Activated T-cell treated with anti-CD3 and anti-CD28 coated beads, Interleukin-2, amount 50 U/mL, for 4 hours (primary cell): ENCODE measurements around the gene KRTAP10-4. TPM values are rescaled to one million over a fixed set of nuclear protein-coding genes. Genes with fewer than 3 reads are reported as not detected.
"Not testable (repeated sequence)": the region's sequence is repeated elsewhere in the genome, so short reads cannot be mapped to it uniquely, and the experiment has no call there.

Source experiments
- ATAC-seq, 2 donors: fragments of 200-7000 bp; cut with Tn5 transposase; one replicate each; pipeline ENCODE4 v1.10.0; 2021
- DNase-seq: peaks from one replicate; pipeline ENCODE4 v3.0.0-alpha.2; 2020
- H3K27me3 Mint-ChIP-seq: one replicate; pipeline ENCODE4 v1.8.0; 2021; ENCODE audit warnings: low read depth, mixed read lengths
- H3K36me3 Mint-ChIP-seq: one replicate; pipeline ENCODE4 v1.8.0; 2022; ENCODE audit warnings: mixed read lengths; ENCODE audit not compliant: insufficient read depth
- H3K4me1 Mint-ChIP-seq: one replicate; pipeline ENCODE4 v1.8.0; 2021; ENCODE audit warnings: low read depth, mixed read lengths
- H3K4me3 Mint-ChIP-seq: one replicate; pipeline ENCODE4 v1.8.0; 2021; ENCODE audit warnings: mild to moderate bottlenecking, moderate library complexity, mixed read lengths
- H3K9me3 Mint-ChIP-seq: one replicate; pipeline ENCODE4 v1.8.0; 2021; ENCODE audit warnings: mixed read lengths
- total RNA-seq, 3 donors: library from RNA; stranded (reverse); gene quantifications; one replicate each; pipeline ENCODE4 v1.2.1, GENCODE V29; 2021

KRTAP10-4 gene
- total RNA-seq, 3 donors from 2014 or later: not detected

GRCh38 chr21:44590897-44591800 lies 17.6 kb downstream of the KRTAP10-4 start:
- H3K9me3 Mint-ChIP-seq, DNase-seq, H3K4me1 Mint-ChIP-seq, H3K4me3 Mint-ChIP-seq, H3K36me3 Mint-ChIP-seq, ATAC-seq: not testable (repeated sequence)
- peaks cover 20% of the 10 kb centered on the region for H3K27me3 Mint-ChIP-seq

GRCh38 chr21:44591801-44592130 lies 18.2 kb downstream of the KRTAP10-4 start:
- H3K4me3 Mint-ChIP-seq, H3K4me1 Mint-ChIP-seq, DNase-seq, H3K36me3 Mint-ChIP-seq, ATAC-seq, H3K9me3 Mint-ChIP-seq: not testable (repeated sequence)
- peaks cover 14% of the 10 kb centered on the region for H3K27me3 Mint-ChIP-seq

- H3K36me3 Mint-ChIP-seq: no peaks in the 10 kb centered on the region
- no peak within 1 kb of the TSS for H3K4me3 Mint-ChIP-seq
- DNase-seq (no peak), ATAC-seq (no peak)
- peaks cover 12% of the 10 kb centered on the region for H3K27me3 Mint-ChIP-seq
- peaks cover 2% of the 10 kb centered on the region for H3K4me1 Mint-ChIP-seq
- no peaks in the 10 kb centered on the region for H3K9me3 Mint-ChIP-seq
Observed at GRCh38 chr21:44592446-44593311, 19.1 kb downstream of the KRTAP10-4 start, which contains the start of gene KRTAP10-6. Gene KRTAP10-6 (minus strand): TSS chr21:44592505. CDS start chr21:44592484, 21 bp downstream.

GRCh38 chr21:44593598-44594405 lies 20.3 kb downstream of the KRTAP10-4 start:
- Mint-ChIP-seq H3K4me3 (no peak overlapping the region), H3K27me3 (peaks cover 9% of the 10 kb centered on the region), H3K9me3 (peaks cover 5% of the 10 kb centered on the region), H3K4me1 (peaks cover 2% of the 10 kb centered on the region), H3K36me3 (peaks cover 1% of the 10 kb centered on the region)
- DNase-seq: no peak
- no peak for ATAC-seq

GRCh38 chr21:44594406-44594916 lies 20.9 kb downstream of the KRTAP10-4 start:
- H3K4me1 Mint-ChIP-seq: peaks cover 2% of the 10 kb centered on the region
- peaks cover 6% of the 10 kb centered on the region for H3K9me3 Mint-ChIP-seq

GRCh38 chr21:44595524-44595923 lies 22.0 kb downstream of the KRTAP10-4 start:
- DNase-seq: no peak
- Mint-ChIP-seq H3K4me3 (no peak overlapping the region), H3K9me3 (peaks cover 6% of the 10 kb centered on the region), H3K4me1 (peaks cover 2% of the 10 kb centered on the region), H3K27me3 (peaks cover 3% of the 10 kb centered on the region), H3K36me3 (peaks cover 1% of the 10 kb centered on the region)
- no peak for ATAC-seq

More at GRCh38 chr21:44594406-44594916, 20.9 kb downstream of the KRTAP10-4 start:
- ATAC-seq: no peak
- H3K4me3 Mint-ChIP-seq: no peak overlapping the region
- H3K27me3 Mint-ChIP-seq: peaks cover 9% of the 10 kb centered on the region
- no peak for DNase-seq
- H3K36me3 Mint-ChIP-seq: peaks cover 1% of the 10 kb centered on the region

GRCh38 chr21:44596068-44596725 lies 22.7 kb downstream of the KRTAP10-4 start:
- H3K27me3 Mint-ChIP-seq: peaks cover 3% of the 10 kb centered on the region
- H3K4me1 Mint-ChIP-seq: peaks cover 2% of the 10 kb centered on the region
- peaks cover 1% of the 10 kb centered on the region for H3K36me3 Mint-ChIP-seq
- ATAC-seq: no peak
- no peak for DNase-seq
- no peak overlapping the region for H3K4me3 Mint-ChIP-seq
- H3K9me3 Mint-ChIP-seq: peaks cover 6% of the 10 kb centered on the region

- Mint-ChIP-seq H3K4me1 (peaks cover 2% of the 10 kb centered on the region), H3K36me3 (peaks cover 1% of the 10 kb centered on the region), H3K4me3 (no peak overlapping the region), H3K9me3 (peaks cover 6% of the 10 kb centered on the region), H3K27me3 (no peaks in the 10 kb centered on the region)
- no peak for DNase-seq
- ATAC-seq: no peak
Observed at GRCh38 chr21:44598061-44598460, 24.5 kb downstream of the KRTAP10-4 start.

- H3K4me1 Mint-ChIP-seq: no peaks in the 10 kb centered on the region
- no peak for DNase-seq
- H3K27me3 Mint-ChIP-seq: peaks cover 6% of the 10 kb centered on the region
- ATAC-seq: no peak
- peaks cover 6% of the 10 kb centered on the region for H3K9me3 Mint-ChIP-seq
- H3K36me3 Mint-ChIP-seq: peaks cover 1% of the 10 kb centered on the region
- no peak overlapping the region for H3K4me3 Mint-ChIP-seq
Observed at GRCh38 chr21:44599264-44600029, 25.9 kb downstream of the KRTAP10-4 start.

- DNase-seq, H3K4me1 Mint-ChIP-seq, H3K36me3 Mint-ChIP-seq, H3K4me3 Mint-ChIP-seq, ATAC-seq, H3K27me3 Mint-ChIP-seq, H3K9me3 Mint-ChIP-seq: not testable (repeated sequence)
Observed at GRCh38 chr21:44600118-44600978, 26.8 kb downstream of the KRTAP10-4 start, which contains the start of gene KRTAP10-7. Gene KRTAP10-7 (plus strand): TSS chr21:44600597. CDS start chr21:44600622, 25 bp downstream.

GRCh38 chr21:44601091-44601490 lies 27.6 kb downstream of the KRTAP10-4 start:
- not testable (repeated sequence) for ATAC-seq, H3K4me3 Mint-ChIP-seq, H3K4me1 Mint-ChIP-seq, DNase-seq, H3K36me3 Mint-ChIP-seq, H3K27me3 Mint-ChIP-seq, H3K9me3 Mint-ChIP-seq
